ENCODE results near the gene USP15.

Gene USP15

DNA sequence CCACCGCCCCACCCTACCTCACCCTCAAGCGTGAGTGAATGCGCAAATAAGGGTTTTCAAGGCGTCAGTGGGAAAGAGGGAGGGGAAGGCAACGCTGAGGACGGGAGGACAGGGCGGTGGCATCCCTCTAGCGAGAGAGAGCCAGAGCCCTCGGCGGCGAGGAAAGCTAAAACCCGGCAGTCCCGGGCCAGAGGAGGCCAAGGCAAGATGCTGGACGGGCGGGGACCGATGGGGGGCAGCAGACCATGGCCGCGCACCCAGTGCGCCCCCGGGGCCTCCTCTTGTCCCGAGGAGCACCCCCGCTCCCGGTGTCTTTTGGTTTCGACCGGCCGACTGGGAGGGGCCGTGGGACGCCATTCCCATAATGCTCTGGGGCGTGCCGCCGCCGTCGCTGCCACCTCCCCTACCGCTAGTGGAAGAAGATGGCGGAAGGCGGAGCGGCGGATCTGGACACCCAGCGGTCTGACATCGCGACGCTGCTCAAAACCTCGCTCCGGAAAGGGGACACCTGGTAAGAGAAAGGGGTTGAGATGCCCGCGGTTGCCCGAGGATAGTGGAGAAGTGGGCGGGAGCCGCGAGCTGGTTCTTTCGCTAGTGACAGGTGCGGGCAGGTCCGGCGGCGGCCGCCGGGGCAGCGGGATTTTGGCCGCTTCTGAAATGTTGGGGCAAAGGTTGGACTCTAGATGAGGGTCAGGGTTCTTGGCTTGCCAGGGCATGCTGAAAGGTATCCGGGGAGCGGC, at the start of gene USP15:
Gene USP15 (plus strand): TSS at position 412 of the 740 bp plus-strand sequence. CDS start 11 bp downstream, at position 423.
- DNase-seq (ENCODE audit: low spot score) = peak; percentile 70

DNA sequence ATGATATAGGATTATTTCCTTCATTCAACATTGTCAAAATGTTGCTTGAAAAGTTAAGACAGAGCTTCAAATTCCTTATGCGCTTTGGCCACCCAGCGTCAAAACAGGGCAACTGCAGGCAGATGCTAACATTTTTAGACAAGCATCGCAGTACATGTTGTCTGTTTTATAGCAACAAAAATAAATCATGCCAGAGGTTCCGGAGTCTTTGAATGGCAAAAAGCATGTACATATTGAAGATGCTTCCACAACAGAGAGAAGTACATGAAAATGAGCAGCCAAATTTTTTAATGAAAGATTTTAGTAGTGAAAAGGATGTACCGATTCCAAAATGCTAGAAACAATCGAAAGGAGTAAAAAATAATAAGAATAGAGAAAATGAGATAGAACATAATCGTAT, 49.8 kb upstream of the USP15 start:
- no peak for DNase-seq (ENCODE audit: low spot score)

DNA sequence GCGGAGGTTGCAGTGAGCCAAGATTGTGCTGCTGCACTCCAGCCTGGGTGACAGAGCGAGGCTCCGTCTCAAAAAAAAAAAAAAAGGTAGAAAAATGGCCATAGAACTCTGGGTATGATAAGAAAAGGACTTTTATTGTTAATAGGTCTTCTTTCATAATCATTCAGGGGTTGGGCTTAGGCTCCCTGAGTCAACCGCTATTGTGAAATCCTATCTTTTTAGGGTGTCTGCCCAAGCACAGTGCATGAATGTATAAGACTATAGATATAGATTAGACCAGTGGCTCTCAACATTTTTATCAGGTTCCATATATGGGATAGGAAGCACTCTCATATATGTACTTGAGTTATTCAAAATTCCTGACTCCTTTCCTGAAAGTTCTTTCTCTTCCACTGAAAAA, 48.7 kb upstream of the USP15 start:
- no peak for DNase-seq (ENCODE audit: low spot score)

DNA sequence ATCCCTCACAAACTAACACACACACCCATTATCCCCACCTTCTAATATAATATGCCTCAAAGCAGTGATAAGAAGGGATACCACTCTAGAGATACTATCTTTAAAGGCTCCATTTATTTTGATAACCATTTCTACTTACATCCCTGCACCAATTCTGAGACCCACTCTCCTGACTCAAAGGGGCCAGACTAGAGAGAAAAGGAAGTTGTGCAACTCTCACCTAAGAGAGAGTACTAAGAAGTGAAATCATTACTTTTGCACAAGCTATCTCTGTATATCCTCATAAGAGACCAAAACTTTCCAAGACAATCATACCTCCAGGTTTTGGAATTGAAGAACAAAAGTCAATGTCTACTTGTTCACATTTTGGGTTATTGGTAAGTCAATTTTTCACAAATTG, 45.4 kb upstream of the USP15 start:
- DNase-seq (ENCODE audit: low spot score) = no peak

DNA sequence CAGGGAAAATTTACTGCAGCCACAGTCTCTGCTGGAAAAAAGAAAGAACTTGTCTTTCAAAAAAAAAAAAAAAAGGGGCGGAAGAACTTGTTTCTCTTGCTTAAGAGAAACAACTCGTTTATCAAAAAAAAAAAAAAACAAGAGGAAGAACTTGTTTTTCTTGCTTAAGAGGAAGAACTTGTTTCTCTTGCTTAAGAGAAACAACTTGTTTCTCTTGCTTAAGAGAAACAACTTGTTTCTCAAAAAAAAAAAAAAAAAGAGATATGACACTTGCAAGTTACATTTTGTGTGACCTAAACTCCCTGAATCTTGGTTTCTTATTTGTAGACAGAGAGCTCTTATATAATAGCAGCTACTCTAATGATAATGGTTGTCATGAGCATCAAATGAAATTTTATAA, 44.7 kb upstream of the USP15 start:
- DNase-seq (ENCODE audit: low spot score) = no peak

DNA sequence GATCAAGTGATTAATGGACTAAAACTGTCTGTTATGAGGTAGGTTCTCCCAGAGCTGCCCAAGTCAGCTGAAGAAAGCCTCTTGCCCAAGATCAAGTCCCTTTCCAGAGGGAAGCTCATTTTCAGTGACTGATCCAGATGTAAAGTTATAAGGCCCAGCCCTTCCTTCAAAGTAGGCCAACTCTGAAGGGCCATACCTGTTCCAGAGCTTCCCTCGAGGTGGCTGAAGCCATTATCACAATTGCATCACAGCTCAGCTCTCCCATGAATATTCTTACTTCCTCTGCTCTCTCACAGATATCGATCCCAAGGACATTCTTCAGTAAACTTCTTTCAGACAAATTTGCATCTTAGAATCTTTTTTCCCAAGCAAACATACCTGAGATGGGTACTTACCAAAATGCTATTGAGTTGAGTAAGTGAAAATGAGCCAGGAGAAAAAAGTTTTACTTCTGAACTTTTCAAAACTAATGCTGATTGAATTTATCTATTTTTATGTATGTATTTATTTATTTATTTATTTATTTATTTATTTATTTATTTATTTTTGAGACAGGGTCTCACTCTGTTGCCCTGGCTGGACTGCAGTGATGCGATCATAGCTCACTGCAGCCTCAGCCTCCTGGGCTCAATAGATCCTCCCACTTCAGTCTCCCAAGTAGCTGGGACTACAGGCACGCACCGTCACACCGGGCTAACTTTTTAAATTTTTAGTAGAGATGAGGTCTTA, 42.6 kb upstream of the USP15 start:
- no peak for DNase-seq (ENCODE audit: low spot score)

DNA sequence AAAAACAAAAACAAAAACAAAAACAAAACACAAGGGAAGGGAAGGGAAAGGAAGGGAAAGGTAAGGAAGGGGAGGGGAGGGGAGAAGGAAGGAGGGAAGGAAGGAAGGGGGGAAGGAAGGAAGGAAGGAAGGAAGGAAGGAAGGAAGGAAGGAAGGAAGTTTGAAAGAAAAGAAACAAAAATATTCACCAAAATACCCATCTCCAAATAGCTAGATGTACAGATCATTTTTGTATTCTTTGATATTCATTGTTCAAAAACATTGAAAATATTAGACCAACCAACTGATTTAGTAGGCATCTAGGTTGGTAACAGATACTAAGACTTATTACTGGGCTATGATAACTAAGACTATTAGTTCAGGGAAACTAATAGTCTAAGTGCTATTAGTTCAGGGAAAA, 39.1 kb upstream of the USP15 start:
- no peak for DNase-seq (ENCODE audit: low spot score)

DNA sequence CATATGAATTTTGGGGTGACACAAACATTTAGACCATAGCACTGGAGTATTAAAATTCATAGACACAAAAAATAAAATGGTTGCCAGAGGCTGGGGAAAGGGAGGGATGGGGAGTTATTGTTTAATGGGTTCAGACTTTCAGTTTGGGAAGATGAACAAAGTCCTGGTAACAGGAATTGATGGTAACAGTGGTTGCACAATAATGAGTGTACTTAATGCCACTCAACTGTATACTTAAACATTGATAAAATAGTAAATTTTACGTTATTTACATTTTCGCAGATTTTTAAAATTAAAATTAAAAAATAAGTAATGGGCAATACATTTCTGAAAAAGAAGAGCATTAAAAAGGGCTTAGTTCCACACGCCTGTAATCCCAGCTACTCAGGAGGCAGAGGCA, 35.6 kb upstream of the USP15 start:
- DNase-seq (ENCODE audit: low spot score) = no peak

DNA sequence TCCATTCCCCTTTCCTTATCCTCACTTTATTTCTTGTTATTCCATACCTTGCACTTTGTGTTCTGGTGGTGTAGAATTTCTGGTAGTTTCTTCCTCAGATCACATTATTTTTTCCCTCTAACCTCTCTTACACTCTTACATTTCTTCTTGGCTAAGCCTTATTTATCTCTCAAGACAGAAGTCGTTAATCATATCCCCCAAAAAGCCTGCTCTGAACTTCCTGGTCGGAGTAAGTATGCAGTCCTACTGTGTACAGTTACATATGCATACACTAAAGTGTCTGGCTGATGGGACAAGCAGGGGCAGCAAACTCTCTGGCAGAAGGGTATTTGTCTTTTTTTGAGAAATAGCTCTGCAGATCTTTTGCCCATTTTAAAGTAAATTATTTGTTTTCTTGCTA, 33.1 kb upstream of the USP15 start:
- DNase-seq (ENCODE audit: low spot score) = no peak

DNA sequence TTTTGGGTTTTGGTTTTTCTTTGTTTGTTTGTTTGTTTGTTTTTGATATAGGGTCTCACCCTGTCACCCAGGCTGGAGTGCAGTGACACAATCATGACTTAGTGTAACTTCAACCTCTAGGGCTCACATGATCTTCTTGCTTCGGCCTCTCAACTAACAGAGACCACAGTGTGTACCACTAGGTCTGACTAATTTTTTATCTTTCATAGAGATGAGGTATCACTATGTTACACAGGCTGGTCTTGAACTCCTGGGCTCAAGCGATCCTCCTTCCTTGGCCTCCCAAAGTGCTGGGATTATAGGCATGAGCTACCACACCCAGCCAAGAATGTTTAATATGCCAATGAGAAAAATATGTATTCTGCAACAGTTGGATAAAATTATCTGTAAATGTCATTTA, 29.6 kb upstream of the USP15 start:
- no peak for DNase-seq (ENCODE audit: low spot score)

DNA sequence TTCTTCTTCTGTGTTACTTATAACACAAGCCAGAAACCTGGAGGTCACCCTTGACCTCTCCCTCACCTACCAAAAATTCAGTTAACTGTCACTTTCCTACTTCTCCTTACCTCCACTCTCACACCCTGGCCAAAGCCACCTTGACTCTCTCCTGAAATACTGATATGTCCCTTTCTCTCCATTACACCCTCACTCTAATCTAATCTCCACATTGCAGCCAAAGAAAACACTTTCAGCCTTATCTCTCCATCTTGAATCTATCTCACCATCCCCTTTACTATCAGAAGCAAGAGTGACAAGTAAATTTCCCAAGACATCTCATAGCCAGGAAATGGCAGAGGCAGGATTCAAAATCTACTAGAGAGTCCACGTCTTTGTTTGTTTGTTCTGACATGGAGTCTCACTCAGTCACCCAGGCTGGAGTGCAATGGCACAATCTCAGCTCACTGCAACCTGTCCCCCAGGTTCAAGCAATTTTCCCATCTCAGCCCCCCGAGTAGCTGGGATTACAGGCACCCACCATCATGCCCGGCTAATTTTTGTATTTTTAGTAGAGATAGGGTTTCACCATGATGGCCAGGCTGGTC, 28.0 kb upstream of the USP15 start:
- no peak for DNase-seq (ENCODE audit: low spot score)

DNA sequence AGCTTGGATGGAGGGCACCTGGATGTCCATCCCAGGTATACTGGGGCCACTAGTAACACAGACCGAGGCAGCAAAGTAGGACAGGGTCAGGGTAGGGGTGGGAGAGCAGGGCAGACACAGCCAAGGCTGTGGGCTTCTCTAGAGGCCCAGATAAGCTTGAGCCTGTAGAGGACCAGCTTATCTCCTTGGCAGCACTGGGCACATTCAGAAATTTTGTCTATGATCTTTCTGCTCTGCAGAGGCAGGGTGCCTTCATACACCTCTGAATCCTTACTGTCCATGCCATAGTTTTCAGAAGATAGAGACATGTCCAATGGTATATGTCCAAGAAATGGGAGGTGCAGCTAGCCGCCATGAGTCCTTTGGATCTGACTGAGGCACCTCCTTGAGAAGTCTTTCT, 26.4 kb upstream of the USP15 start:
- DNase-seq (ENCODE audit: low spot score) = no peak

DNA sequence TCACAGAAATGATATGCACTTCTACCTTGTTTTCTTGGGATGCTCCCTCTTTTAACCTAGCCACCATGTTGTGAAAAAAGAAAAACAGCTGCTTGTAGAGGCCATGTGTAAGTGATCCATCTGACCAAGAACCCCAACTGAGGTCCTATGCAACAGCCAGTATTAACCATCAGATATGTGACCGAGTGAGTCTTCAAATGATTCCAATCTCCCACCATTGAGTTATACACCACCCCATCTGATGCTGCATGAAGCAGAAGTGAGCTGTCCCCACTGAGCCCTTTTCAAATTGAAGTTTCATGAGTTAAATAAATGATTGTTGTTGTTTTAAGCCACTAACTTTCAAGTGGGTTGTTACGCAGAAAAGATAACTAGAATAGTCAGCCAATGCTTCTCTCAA, 20.6 kb upstream of the USP15 start:
- DNase-seq (ENCODE audit: low spot score) = no peak

DNA sequence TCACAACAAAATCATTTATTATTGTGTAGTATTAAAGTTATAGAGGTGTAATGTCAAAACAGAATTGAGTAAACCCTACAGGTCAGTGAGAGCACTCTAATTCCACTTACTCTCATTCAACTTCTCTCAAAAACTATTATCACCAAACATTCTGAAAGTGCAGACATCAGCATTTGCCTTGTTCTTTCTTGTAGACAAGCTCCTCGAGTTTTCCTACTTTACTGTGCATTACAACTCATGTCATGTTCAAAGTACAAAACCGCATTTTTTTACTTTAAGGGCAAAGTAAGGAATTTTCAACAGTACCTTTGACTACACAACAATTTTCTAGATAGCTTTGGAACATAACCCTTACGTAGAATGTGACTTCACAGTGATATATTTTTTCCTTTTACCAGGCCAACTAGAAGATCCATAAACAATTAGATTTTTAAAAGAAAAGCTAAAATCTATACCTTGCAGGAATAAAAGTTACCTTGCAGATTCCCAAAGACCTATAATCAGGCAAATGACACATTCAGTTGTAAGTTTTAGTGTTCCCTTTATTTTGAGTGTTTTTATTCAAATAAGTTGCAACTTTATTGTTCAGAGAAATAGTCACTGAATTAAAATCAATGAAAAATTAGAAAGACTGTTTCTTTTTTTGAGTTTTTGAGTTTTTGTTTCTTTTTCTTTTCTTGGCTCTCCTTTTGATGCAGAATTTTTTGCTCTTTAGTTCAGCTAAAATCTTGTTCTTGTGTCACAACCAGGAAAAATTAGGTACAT, 12.7 kb upstream of the USP15 start:
- no peak for DNase-seq (ENCODE audit: low spot score)

DNA sequence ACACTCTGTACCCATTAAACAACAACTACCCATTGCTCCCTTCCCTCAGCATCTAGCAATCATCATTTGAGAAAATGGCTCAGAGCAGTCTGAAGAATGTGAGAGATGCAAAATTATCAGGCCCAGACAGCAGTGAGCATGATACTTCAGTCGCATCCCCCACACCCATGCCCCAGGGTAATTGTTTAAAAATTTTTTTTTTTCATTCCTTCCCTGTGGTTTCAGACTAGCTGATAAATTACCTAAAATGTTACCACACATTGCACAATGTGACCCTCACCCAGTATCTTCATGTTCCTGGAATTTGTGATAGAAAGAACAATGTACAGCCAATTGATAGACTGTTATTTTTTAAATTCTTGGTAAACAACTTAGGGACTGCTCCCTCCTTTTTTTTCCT, 11.3 kb upstream of the USP15 start:
- DNase-seq (ENCODE audit: low spot score) = no peak

DNA sequence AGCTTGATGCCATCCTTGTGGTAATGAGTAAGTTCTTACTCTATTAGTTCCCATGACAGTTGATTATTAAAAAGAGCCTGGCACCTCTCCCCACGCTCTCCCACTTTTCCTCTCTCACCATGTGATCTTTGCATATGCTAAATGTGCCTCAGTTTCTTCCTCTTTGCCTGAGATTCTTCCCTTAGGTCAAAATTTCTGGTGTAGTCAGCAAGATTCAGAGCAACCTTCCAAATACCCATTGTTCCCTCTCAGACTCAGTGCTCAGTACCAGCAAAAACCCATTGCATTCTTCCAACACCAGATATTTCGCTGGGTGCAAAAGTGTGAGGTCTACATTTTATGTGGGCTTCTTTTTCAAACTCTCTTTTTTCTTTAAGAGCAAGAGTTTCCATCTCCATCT, 10.8 kb upstream of the USP15 start:
- no peak for DNase-seq (ENCODE audit: low spot score)

DNA sequence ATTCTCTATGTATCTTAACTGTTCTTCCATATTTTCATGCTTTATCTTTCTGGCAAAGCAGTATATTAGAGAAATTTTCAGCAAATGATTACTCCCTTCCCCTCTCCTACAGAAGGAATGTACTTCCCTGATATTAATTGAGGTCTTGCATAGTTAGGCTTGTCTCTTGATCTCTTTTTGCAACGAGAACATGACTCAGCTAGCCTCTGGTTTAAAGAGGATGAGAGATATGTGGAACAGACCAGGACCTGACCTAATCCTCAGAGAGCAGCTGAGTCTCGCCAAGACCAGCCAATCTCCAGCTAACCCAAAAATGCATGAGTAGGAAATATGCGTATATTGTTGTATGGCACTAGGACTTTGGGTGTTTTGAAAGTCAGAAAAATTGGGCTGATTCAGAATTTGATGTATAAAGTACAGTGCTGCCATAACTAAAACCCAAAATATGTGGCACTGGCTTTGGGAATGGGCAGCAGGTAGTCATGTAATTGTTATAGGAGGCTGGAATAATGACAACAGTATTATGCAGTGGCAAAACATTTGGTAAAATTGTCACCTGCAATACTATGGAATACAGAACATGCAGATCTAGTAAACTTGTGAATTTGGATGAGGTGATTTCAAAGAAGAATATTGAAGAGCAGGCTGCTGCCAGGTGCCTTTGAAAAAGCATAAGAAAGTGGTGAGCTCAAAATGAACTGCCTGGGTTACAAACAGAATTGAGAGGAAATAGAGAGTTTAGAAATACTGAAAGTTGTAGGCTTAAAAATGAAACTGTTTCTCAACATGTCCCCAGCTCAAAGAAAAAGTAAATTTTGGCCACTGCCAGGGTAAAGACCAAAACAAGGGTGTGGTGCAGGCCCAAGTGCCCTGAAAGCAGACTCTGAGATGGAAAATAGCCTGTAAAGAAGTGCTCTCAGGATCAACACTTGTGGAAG, 9.3 kb upstream of the USP15 start:
- no peak for DNase-seq (ENCODE audit: low spot score)

DNA sequence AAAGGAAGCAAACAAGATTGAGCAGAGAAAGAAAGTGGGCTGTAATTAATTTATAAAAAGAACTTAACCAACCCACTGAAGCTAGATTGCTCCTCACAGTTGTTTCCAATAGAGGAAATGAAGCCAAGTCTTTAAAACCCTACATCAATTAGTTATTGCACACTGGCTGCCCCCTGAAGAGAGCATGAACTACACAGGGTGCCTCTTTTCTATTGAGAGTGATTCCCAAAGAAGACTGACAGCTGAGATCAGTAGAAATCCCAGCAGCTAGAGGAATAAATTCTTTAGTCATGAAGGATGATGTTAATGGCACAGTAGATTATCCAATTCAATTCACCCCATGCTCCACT, 8.6 kb upstream of the USP15 start:
- DNase-seq (ENCODE audit: low spot score) = no peak

DNA sequence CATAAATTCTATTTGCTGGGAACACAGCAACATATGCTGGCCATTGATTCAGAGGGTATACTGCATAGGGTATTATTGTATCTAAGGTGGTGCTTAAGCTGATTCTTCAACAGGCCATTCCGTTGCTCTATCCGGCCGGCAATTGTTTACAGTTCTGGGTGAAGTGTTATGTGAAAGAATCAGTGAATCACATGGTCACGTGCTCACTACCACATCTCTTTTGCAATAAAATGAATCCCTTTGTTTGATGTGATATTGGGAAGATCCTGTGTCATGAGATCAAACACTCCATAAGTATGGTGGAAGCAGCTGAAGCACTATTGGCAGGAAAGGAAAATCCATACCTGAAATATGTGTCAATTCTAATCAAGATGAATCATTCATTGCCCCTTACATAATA, 7.6 kb upstream of the USP15 start:
- DNase-seq (ENCODE audit: low spot score) = no peak

DNA sequence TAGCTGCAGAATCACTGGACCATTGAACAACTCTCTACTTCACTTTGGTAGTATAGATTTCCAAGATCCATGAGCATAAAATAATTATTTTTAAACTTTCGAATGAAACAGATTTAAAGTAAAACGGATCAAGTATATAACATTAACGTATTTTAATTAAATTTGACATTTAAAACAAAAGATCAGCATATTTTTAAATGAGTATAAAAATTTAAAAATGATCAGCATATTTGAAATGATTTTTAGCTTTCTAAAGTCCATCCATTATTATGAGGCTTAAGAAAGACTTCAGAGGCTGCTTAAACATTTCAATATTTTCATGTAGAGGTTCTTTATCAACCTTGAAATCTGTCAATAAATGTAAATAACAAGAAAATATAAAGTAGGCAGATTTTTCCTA, 5.2 kb upstream of the USP15 start:
- DNase-seq (ENCODE audit: low spot score) = no peak

DNA sequence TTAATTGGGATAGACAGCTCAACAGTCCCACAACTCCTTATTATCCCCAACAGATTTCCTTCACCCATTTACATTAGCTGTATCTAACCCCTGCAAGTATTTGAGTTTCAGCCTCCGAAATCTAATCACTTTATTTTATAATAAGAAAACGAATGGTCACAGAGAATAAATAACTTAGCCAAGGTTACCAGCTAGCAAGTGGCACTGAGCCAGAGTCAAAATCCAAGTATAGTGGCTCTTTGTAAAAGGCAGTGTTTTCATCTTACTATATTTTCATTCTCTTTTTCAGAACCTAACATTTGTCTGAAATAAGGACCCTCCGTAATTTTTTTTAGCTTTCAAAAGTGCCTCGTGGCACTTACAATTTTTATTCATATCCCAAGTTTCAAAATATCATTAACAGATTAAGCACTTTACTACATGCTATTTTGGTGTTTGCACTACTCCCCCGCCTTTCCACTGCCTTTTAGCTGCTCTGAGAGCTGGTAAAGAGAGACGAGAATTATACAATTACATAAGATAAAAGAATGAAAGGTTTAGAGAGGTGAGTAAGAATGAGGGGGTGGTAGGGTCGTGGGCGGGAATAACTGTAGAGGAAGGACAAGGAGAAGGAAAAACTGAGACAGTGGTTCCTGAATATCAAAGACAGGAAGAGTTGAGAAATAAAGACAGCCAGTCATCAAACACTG, 3.7 kb upstream of the USP15 start:
- DNase-seq (ENCODE audit: low spot score) = no peak
